Measurements from ENCODE around the gene ARHGAP32. TPM values are rescaled to one million over a fixed set of nuclear protein-coding genes. Genes with fewer than 3 reads are reported as not detected.

The ARHGAP32 gene
- total RNA-seq, 4 donors from 2014 or later = 13.5 to 21.9 (median 20.2) TPM

DNA sequence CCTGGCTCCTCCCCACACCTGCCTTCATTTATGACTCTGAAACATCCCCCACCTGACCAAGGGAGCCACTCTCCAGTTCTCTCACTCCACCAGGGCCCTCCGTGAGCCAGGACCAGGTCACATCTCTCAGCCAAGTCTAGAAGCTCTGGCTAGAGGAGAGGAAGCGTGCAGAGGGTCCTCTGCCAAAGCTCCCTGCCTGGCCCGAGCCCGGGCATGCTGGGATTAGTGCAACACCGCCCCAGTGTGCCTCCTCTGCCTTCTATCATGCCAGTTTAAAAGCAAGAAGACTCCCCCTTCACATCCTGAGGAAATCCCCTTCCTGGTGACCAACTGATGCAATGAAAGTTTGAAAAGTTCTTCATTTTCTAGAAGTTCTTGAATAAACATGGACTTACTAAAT lies 272.9 kb downstream of the ARHGAP32 start:
- Histone ChIP-seq H3K27ac (no peak overlapping the region), H3K36me3 (no peaks in the 10 kb centered on the region), H3K4me1 (no peaks in the 10 kb centered on the region), H3K4me3 (replicated peaks in 1 of 3) (no peak overlapping the region), H3K27me3 (no peaks in the 10 kb centered on the region), H3K9me3 (no peaks in the 10 kb centered on the region)
- TF ChIP-seq POLR2A (IDR thresholded peaks at IDR 0.05) = no peak
- TF ChIP-seq, protein P1, sequence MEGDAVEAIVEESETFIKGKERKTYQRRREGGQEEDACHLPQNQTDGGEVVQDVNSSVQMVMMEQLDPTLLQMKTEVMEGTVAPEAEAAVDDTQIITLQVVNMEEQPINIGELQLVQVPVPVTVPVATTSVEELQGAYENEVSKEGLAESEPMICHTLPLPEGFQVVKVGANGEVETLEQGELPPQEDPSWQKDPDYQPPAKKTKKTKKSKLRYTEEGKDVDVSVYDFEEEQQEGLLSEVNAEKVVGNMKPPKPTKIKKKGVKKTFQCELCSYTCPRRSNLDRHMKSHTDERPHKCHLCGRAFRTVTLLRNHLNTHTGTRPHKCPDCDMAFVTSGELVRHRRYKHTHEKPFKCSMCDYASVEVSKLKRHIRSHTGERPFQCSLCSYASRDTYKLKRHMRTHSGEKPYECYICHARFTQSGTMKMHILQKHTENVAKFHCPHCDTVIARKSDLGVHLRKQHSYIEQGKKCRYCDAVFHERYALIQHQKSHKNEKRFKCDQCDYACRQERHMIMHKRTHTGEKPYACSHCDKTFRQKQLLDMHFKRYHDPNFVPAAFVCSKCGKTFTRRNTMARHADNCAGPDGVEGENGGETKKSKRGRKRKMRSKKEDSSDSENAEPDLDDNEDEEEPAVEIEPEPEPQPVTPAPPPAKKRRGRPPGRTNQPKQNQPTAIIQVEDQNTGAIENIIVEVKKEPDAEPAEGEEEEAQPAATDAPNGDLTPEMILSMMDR (IDR thresholded peaks at IDR 0.05) = no peak
- WGBS, 2 donors = 62% methylated on average over 5 of the region's 5 CpGs
- intact Hi-C loops (cut with DNase I) = no loop called here
- no peak for DNase-seq

DNA sequence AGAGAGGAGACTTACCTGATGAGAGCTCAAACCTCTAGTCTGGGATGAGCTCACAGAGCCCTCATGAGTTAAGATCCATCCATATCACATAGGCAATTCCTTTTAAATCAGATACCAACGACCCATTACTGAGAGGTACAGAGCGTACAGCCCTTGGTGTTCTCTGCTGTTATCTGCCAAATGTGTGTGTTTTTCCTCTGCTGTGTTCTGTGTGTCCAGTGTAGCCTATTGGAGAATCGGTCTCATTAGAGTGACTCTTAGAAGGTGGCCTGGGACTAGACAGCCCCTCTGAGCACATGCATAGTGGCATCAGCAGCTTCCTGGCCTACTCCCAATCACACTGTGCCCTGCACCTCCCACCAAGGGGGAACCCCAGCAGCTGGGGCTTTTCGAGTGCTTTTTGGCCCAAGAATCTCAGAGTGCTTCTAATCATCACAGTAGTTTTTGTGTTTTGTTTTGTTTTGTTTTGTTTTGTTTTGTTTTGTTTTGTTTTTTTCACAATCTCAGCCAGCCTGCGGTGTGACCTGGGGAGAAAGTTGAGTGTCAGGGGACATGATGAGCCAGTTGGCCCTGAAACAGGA lies 274.9 kb downstream of the ARHGAP32 start:
- H3K4me1 ChIP-seq = no peaks in the 10 kb centered on the region
- no peaks in the 10 kb centered on the region for H3K36me3 ChIP-seq
- TF ChIP-seq POLR2A (IDR thresholded peaks at IDR 0.05) = no peak
- TF ChIP-seq, protein P1 (IDR thresholded peaks at IDR 0.05) = no peak
- intact Hi-C loops (cut with DNase I) = no loop called here
- H3K9me3 ChIP-seq = no peaks in the 10 kb centered on the region
- DNase-seq = no peak
- no peak overlapping the region for H3K27ac ChIP-seq
- H3K4me3 ChIP-seq (replicated peaks in 1 of 3) = no peak overlapping the region
- H3K27me3 ChIP-seq = no peaks in the 10 kb centered on the region
- 60 to 62% methylated on average over 4 to 5 of the region's 5 CpGs for WGBS, 2 donors

DNA sequence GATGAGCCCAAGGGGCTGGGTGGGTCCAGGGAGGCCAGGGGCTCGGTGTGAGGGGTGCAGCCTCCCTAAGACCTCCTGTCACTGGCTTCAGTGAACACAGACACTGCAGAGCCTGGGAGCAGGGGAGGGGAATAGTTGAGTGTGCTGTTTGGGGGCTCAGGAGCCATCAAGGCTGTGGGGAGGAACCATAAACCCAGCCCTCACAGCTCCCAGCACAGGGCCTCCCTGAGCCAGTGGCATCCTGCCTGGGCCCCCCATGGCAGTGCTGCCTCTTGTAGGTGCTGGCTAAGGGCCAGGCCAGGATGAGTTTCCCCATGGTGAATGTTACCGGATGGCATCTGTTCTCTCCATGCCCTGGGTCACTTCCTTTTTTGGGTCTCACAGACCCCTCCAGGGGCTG lies 275.4 kb downstream of the ARHGAP32 start:
- intact Hi-C loops (cut with DNase I) = no loop called here
- no peaks in the 10 kb centered on the region for H3K4me1 ChIP-seq
- H3K36me3 ChIP-seq = no peaks in the 10 kb centered on the region
- H3K4me3 ChIP-seq (replicated peaks in 1 of 3) = no peak overlapping the region
- no peak overlapping the region for H3K27ac ChIP-seq
- DNase-seq = no peak
- 85 to 100% methylated on average over 2 of the region's 2 CpGs for WGBS, 2 donors
- TF ChIP-seq POLR2A (IDR thresholded peaks at IDR 0.05) = no peak
- TF ChIP-seq, protein P1 (IDR thresholded peaks at IDR 0.05) = no peak
- H3K27me3 ChIP-seq = no peaks in the 10 kb centered on the region
- no peaks in the 10 kb centered on the region for H3K9me3 ChIP-seq

DNA sequence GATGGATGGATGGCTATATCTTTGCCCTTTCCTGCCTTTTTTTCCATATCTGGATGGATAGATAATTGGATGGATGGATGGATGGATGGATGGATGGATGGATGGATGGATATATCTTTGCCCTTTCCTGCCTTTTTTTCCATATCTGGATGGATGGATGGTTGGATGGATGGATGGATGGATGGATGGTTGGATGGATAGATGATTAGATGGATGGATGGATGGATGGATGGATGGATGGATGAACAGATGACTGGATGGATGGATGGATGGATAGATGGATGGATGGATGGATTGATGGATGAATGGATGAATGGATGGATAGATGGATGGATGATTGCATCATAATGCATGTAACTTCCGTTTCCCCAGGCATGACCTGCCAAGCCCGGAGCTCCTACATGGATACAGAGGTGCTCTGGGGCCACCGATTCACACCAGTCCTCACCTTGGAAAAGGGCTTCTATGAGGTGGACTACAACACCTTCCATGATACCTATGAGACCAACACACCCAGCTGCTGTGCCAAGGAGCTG lies 276.0 kb downstream of the ARHGAP32 start:
- 66 to 81% methylated on average over 3 of the region's 3 CpGs for WGBS, 2 donors
- TF ChIP-seq, protein P1 (IDR thresholded peaks at IDR 0.05) = no peak
- TF ChIP-seq POLR2A (IDR thresholded peaks at IDR 0.05) = no peak
- intact Hi-C loops (cut with DNase I) = no loop called here

DNA sequence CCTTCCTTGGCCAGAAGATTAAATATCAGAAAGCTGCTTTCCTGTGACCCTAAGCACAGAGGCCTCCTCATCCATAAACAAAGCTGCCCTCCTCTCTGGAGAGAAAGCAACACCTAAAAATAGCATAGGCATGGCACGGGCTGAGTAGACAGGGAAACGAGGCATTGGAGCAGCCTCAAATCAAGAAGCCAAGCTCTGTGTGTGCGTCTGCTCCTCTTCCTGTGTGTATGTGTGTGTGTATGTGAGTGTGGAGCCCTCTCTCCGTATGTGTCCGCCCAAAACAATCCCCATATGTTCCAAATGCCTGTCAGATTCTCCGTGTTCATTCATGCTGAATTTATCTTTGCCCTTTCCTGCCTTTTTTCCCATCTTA lies 277.0 kb downstream of the ARHGAP32 start:
- Histone ChIP-seq H3K27ac (no peak overlapping the region), H3K4me1 (no peaks in the 10 kb centered on the region), H3K4me3 (replicated peaks in 1 of 3) (no peak overlapping the region), H3K27me3 (no peaks in the 10 kb centered on the region), H3K36me3 (no peaks in the 10 kb centered on the region), H3K9me3 (no peaks in the 10 kb centered on the region)
- intact Hi-C loops (cut with DNase I) = no loop called here
- TF ChIP-seq, protein P1 (IDR thresholded peaks at IDR 0.05) = no peak
- TF ChIP-seq POLR2A (IDR thresholded peaks at IDR 0.05) = no peak
- whole genome bisulfite sequencing, 2 donors = 81 to 87% methylated on average over 6 of the region's 6 CpGs
- DNase-seq = no peak

More for the DNA sequence above, 276.0 kb downstream of the ARHGAP32 start:
- Histone ChIP-seq H3K27me3 (no peaks in the 10 kb centered on the region), H3K27ac (no peak overlapping the region), H3K4me3 (replicated peaks in 1 of 3) (no peak overlapping the region), H3K9me3 (no peaks in the 10 kb centered on the region), H3K4me1 (no peaks in the 10 kb centered on the region), H3K36me3 (no peaks in the 10 kb centered on the region)
- no peak for DNase-seq

Small RNA genes lying within 50 kb of the gene (small RNA-seq; reads per million reads assigned to genes)
- gene RF00019 (not detected), gene RNU6-874P (not detected), gene RNU6-876P (not detected)

Other genes starting within 250 kb of the ARHGAP32 start
- not detected for gene TP53AIP1, start 249.5 kb downstream of the ARHGAP32 start, total RNA-seq
- gene BARX2, start 183.5 kb upstream of the ARHGAP32 start, total RNA-seq = under 1 TPM in 2 of 4 donors, not detected in 2; 0.49 to 0.78 TPM

Data from thyroid gland (tissue), 4 donors.